ENCODE results near the gene SERP2. TPM values are rescaled to one million over a fixed set of nuclear protein-coding genes. Genes with fewer than 3 reads are reported as not detected.

SERP2 gene
- total and polyA plus RNA-seq, 10 of the 15 experiments (the other 5 are each of a cell fraction or from before 2014, with no cell fraction given) = not detected

DNA sequence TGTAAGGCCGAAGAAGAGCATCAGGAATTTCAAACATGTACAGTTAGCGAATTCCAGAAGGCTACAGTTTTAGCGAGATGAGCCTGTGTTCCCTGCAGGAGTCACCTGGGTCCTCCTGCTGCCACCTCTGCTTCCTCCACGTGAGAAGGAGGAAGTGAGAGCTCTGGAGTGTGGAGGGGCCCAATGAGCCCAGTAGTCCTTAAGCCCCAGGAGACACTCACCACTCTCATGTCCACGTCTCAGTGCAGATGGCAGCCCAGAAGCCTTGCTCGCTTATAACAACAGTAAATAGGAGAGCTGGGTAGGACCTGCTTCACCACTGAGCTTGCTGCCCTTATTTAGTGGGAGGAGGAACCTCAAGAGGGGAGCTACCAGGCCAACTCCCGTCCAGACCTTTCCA lies 44.3 kb downstream of the SERP2 start:
- WGBS (ENCODE audit: insufficient coverage, insufficient replicate concordance, low lambda C conversion rate, missing lambda C conversion rate) = 21% methylated on average over 7 of the region's 7 CpGs
- in situ Hi-C loops (cut with MboI) (no loop called here), intact Hi-C loops (cut with micrococcal nuclease; ENCODE audit: unreplicated experiment) (no loop called here)
- Histone ChIP-seq H3K9ac (ENCODE audit: control insufficient read depth, insufficient read depth, low read length) (no peak overlapping the region), H3K9me3 (replicated peaks; ENCODE audit: control insufficient read depth, insufficient read depth, low read length) (no peaks in the 10 kb centered on the region; the same call in 2 of the 3 replicates), H3K4me1 (ENCODE audit: control insufficient read depth, insufficient read depth, low read length) (no peaks in the 10 kb centered on the region), H3K4me3 (no peak overlapping the region), H4K20me1 (ENCODE audit: control insufficient read depth, insufficient read depth) (no peaks in the 10 kb centered on the region), H3K27me3 (replicated peaks in 1 of 2; ENCODE audit: control insufficient read depth in 2 of 2, insufficient read depth in 2 of 2, low read length in 1 of 2) (peaks cover 0 to 3% of the 10 kb centered on the region in 2 experiments; a peak in 1 of 4 replicates), H3K27ac (ENCODE audit: control insufficient read depth, insufficient read depth) (no peak overlapping the region), H3K36me3 (ENCODE audit: control insufficient read depth in 2 of 2, insufficient read depth in 2 of 2, low read length in 1 of 2) (no peaks in the 10 kb centered on the region), H3K4me2 (ENCODE audit: control insufficient read depth, insufficient read depth) (no peak overlapping the region), H3K79me2 (ENCODE audit: control insufficient read depth, insufficient read depth, low read length) (no peaks in the 10 kb centered on the region), H2AFZ (ENCODE audit: control insufficient read depth, low read depth, low read length) (no peak overlapping the region)
- CTCF ChIA-PET = interaction anchor here (1.6 kb wide), 1 partner anchor 21 kb away, joined by 6 read pairs; no protein-coding TSS in a partner anchor
- no peak for TF ChIP-seq SUZ12 (IDR thresholded peaks at IDR 0.05; ENCODE audit: unreplicated experiment)
- TF ChIP-seq SP1 (IDR thresholded peaks at IDR 0.05; ENCODE audit: low read depth, low read length) = no peak
- no peak for TF ChIP-seq POLR2A (IDR thresholded peaks at IDR 0.05; ENCODE audit: low read depth, low read length)
- TF ChIP-seq MXI1 (IDR thresholded peaks at IDR 0.05; ENCODE audit: low read depth, low read length) = no peak
- no peak for TF ChIP-seq TAF1 (IDR thresholded peaks at IDR 0.05; ENCODE audit: borderline replicate concordance, low read depth, low read length)
- TF ChIP-seq KLF5 (IDR thresholded peaks at IDR 0.05; ENCODE audit: partially characterized antibody) = no peak
- TF ChIP-seq YBX1 (IDR thresholded peaks at IDR 0.05) = no peak
- no peak for TF ChIP-seq TBL1XR1 (IDR thresholded peaks at IDR 0.05; ENCODE audit: low read depth, low read length)
- TF ChIP-seq MYC (IDR thresholded peaks at IDR 0.05; ENCODE audit: insufficient read depth, insufficient read length, insufficient replicate concordance, low read length, severe bottlenecking) = no peak
- no peak for TF ChIP-seq RAD51 (IDR thresholded peaks at IDR 0.05)
- no peak for TF ChIP-seq FOXM1 (IDR thresholded peaks at IDR 0.05; ENCODE audit: low read depth, low read length)
- TF ChIP-seq, protein P1, sequence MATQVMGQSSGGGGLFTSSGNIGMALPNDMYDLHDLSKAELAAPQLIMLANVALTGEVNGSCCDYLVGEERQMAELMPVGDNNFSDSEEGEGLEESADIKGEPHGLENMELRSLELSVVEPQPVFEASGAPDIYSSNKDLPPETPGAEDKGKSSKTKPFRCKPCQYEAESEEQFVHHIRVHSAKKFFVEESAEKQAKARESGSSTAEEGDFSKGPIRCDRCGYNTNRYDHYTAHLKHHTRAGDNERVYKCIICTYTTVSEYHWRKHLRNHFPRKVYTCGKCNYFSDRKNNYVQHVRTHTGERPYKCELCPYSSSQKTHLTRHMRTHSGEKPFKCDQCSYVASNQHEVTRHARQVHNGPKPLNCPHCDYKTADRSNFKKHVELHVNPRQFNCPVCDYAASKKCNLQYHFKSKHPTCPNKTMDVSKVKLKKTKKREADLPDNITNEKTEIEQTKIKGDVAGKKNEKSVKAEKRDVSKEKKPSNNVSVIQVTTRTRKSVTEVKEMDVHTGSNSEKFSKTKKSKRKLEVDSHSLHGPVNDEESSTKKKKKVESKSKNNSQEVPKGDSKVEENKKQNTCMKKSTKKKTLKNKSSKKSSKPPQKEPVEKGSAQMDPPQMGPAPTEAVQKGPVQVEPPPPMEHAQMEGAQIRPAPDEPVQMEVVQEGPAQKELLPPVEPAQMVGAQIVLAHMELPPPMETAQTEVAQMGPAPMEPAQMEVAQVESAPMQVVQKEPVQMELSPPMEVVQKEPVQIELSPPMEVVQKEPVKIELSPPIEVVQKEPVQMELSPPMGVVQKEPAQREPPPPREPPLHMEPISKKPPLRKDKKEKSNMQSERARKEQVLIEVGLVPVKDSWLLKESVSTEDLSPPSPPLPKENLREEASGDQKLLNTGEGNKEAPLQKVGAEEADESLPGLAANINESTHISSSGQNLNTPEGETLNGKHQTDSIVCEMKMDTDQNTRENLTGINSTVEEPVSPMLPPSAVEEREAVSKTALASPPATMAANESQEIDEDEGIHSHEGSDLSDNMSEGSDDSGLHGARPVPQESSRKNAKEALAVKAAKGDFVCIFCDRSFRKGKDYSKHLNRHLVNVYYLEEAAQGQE (IDR thresholded peaks at IDR 0.05; ENCODE audit: low read depth, low read length) = no peak
- no peak for TF ChIP-seq SMARCA5 (IDR thresholded peaks at IDR 0.05)
- no peak for TF ChIP-seq RBBP5 (conservative IDR thresholded peaks at IDR 0.05)
- no peak for TF ChIP-seq NFYB (IDR thresholded peaks at IDR 0.05; ENCODE audit: insufficient read depth, low read depth, low read length)
- TF ChIP-seq YY1 (IDR thresholded peaks at IDR 0.05; ENCODE audit: low read depth, low read length) = no peak
- TF ChIP-seq POLR2AphosphoS2 (IDR thresholded peaks at IDR 0.05; ENCODE audit: low read depth, low read length) = no peak
- no TSS peak for BruUV-seq (replicated peaks)
- FAIRE-seq = no peak
- RAD21 ChIA-PET (ENCODE audit: unreplicated experiment) = no interaction called here
- DNase-seq (ENCODE audit: low read depth, low spot score) = no peak
- SMC1A ChIA-PET (ENCODE audit: uncharacterized antibody, unreplicated experiment) = interaction anchor here (0.5 to 0.9 kb wide), 2 partner anchors 15 to 343 kb away, joined by 4 read pairs; no protein-coding TSS in a partner anchor
- no peak for ATAC-seq
- POLR2A ChIA-PET = no interaction called here

All from GM12878 (cell line).